Endothelial cell of umbilical vein (primary cell): Measurements from ENCODE around the gene RASL10B. TPM values are rescaled to one million over a fixed set of nuclear protein-coding genes. Genes with fewer than 3 reads are reported as not detected.

Source experiments
- BruUV-seq: library from RNA; stranded (reverse); fragments of 400-500 nt; replicated peaks from 2 replicates; lab custom pipeline; 2021; lab: Mats Ljungman, UMichigan
- CTCF ChIA-PET: fragments of 300-600, 350-600 bp; sonication (Branson Sonifier 250); formaldehyde crosslinking; loops from one replicate; lab custom pipeline; 2021; ENCODE audit warnings: antibody characterized with exemption, inconsistent platforms; lab: Charles Lee
- POLR2A ChIA-PET: fragments of 300-600, 350-600 bp; sonication (Branson Sonifier 250); formaldehyde crosslinking; loops from one replicate; lab custom pipeline; 2021; ENCODE audit warnings: antibody characterized with exemption, inconsistent platforms; lab: Charles Lee
- DNase-seq: peaks from one replicate; pipeline ENCODE4 v3.0.0-alpha.2; 2011; ENCODE audit warnings: low read depth, low spot score
- FAIRE-seq: peaks from 2 replicates; lab custom pipeline; 2011; peaks lifted over from hg19 to GRCh38; lab: Jason Lieb, UNC
- H2AFZ ChIP-seq: 2 replicates; pipeline ENCODE4 v1.6.0; 2012; ENCODE audit warnings: low read depth, low read length, control low read depth, inconsistent platforms
- H3K27ac ChIP-seq: 2 replicates; pipeline ENCODE4 v1.5.1; 2011; ENCODE audit warnings: low read depth, mild to moderate bottlenecking, control low read depth, low read length, moderate library complexity; ENCODE audit not compliant: insufficient read depth
- H3K27me3 ChIP-seq, 2 experiments: 2 replicates each; pipeline versions ENCODE4 v1.6.0 to v1.6.1; 2011; ENCODE audit warnings: low read length in 2 of 2, mixed read lengths in 1 of 2; ENCODE audit not compliant: control insufficient read depth in 2 of 2, insufficient read depth in 2 of 2
- H3K36me3 ChIP-seq, 2 experiments: 2 replicates in 1 of 2; 3 replicates in 1 of 2; pipeline ENCODE4 v1.5.1; 2011; ENCODE audit warnings: low read length in 2 of 2, mild to moderate bottlenecking in 1 of 2, moderate library complexity in 1 of 2; ENCODE audit not compliant: control insufficient read depth in 2 of 2, insufficient read depth in 2 of 2; ENCODE audit errors: extremely low read depth in 1 of 2
- H3K4me1 ChIP-seq: 3 replicates; pipeline ENCODE4 v1.5.1; 2011; ENCODE audit warnings: mild to moderate bottlenecking, low read length; ENCODE audit not compliant: control insufficient read depth, insufficient read depth; ENCODE audit errors: extremely low read depth
- H3K4me2 ChIP-seq: 2 replicates; pipeline ENCODE4 v1.6.1; 2011; ENCODE audit warnings: low read length, control low read depth, mixed read lengths; ENCODE audit not compliant: insufficient read depth
- H3K4me3 ChIP-seq, 3 experiments: fragments of 200-600 bp in 1 of 3; sonication (generic), shearing (Covaris generic) in 1 of 3; replicated peaks in 1 of 3; 2 replicates each; pipeline ENCODE4 v1.5.1; 2011 to 2016; ENCODE audit warnings: control low read depth in 3 of 3, low read length in 3 of 3, mild to moderate bottlenecking in 2 of 3, inconsistent platforms in 1 of 3, low read depth in 1 of 3, moderate library complexity in 1 of 3; ENCODE audit not compliant: insufficient read depth in 1 of 3
- H3K79me2 ChIP-seq: 2 replicates; pipeline ENCODE4 v1.6.0; 2012; ENCODE audit warnings: low read length, inconsistent platforms; ENCODE audit not compliant: control insufficient read depth, insufficient read depth
- H3K9ac ChIP-seq: replicated peaks from 2 replicates; pipeline ENCODE3; 2011; ENCODE audit warnings: low read length, control low read depth; ENCODE audit not compliant: insufficient read depth; ENCODE audit errors: extremely low read depth
- H3K9me1 ChIP-seq: replicated peaks from 3 replicates; pipeline ENCODE4 v1.6.0; 2011; ENCODE audit warnings: mild to moderate bottlenecking, low read length; ENCODE audit not compliant: control insufficient read depth, insufficient read depth; ENCODE audit errors: extremely low read depth
- H3K9me3 ChIP-seq: replicated peaks from 2 replicates; pipeline ENCODE4 v1.5.1; 2012; ENCODE audit warnings: low read length, inconsistent platforms; ENCODE audit not compliant: control insufficient read depth, insufficient read depth
- H4K20me1 ChIP-seq: replicated peaks from 2 replicates; pipeline ENCODE3; 2011; ENCODE audit warnings: mild to moderate bottlenecking, low read length; ENCODE audit not compliant: control insufficient read depth, insufficient read depth; ENCODE audit errors: extremely low read depth
- EZH2 ChIP-seq: IDR thresholded peaks from 2 replicates; pipeline ENCODE4 v1.6.1; 2012; ENCODE audit warnings: borderline replicate concordance, low read depth, mild to moderate bottlenecking, moderate library complexity, low read length, inconsistent platforms; ENCODE audit not compliant: severe bottlenecking
- FOS ChIP-seq: IDR thresholded peaks from 2 replicates; pipeline ENCODE4 v1.6.1; 2011; ENCODE audit warnings: mild to moderate bottlenecking, low read length, moderate library complexity, borderline replicate concordance; ENCODE audit not compliant: insufficient read depth
- GATA2 ChIP-seq: IDR thresholded peaks from 2 replicates; pipeline ENCODE4 v1.7.0; 2011; ENCODE audit warnings: low read depth, mild to moderate bottlenecking, moderate library complexity, mixed read lengths, low read length; ENCODE audit not compliant: insufficient read length, insufficient read depth
- JUN ChIP-seq: IDR thresholded peaks from 2 replicates; pipeline ENCODE4 v1.6.1; 2011; ENCODE audit warnings: borderline replicate concordance, low read depth; ENCODE audit not compliant: insufficient read length, insufficient read depth
- MYC ChIP-seq: IDR thresholded peaks from one replicate; pipeline ENCODE4 v1.6.1; 2011; ENCODE audit warnings: mild to moderate bottlenecking, low read depth, low read length
- POLR2A ChIP-seq: IDR thresholded peaks from 2 replicates; pipeline ENCODE4 v1.6.1; 2012; ENCODE audit warnings: low read depth, mild to moderate bottlenecking, control low read depth, low read length
- POLR2AphosphoS5 ChIP-seq: IDR thresholded peaks from 2 replicates; pipeline ENCODE4 v1.6.1; 2012; ENCODE audit warnings: low read depth, mild to moderate bottlenecking, control low read depth, low read length, moderate library complexity; ENCODE audit not compliant: insufficient read depth
- dilution Hi-C: fragments of 300-500 bp; cut with MboI; formaldehyde crosslinking; loops from one replicate; pipeline ENCODE4 v1.15.0; 2019; ENCODE audit warnings: low sequenced_read_pairs; ENCODE audit not compliant: extremely low pct_ligation_motif_present
- intact Hi-C: fragments of 100-400 bp; cut with micrococcal nuclease; formaldehyde crosslinking; loops from one replicate; pipeline ENCODE4 v1.10.0; 2022
- polyA plus RNA-seq, 4 experiments: library from polyadenylated mRNA; depleted of rRNA in 3 of 4; stranded (reverse) in 3 of 4; unstranded in 1 of 4; fragments of >200 nt; gene quantifications; 2 replicates each; pipeline versions ENCODE4 v1.2.1 to v1.2.3, GENCODE V29; 2011 to 2012; ENCODE audit warnings: missing spikeins in 1 of 4
- total RNA-seq: library from RNA; stranded (reverse); gene quantifications from 2 replicates; pipeline ENCODE4 v1.2.3, GENCODE V29; 2021
- TF ChIP-seq, protein P1 (sequence below), 2 donors: IDR thresholded peaks; 1 replicate in 1 of 2; 2 replicates in 1 of 2; pipeline ENCODE4 v1.5.1; 2011; ENCODE audit warnings: low read length in 2 of 2, mild to moderate bottlenecking in 2 of 2, moderate library complexity in 2 of 2, control low read depth in 1 of 2, inconsistent platforms in 1 of 2, low read depth in 1 of 2; ENCODE audit not compliant: insufficient read depth in 1 of 2; ENCODE audit errors: extremely low read depth in 1 of 2
- TF ChIP-seq, protein P2 (sequence below): IDR thresholded peaks from 2 replicates; pipeline ENCODE4 v1.6.1; 2011; ENCODE audit not compliant: insufficient read depth, insufficient read length

RASL10B gene
- total and polyA plus RNA-seq, 2 donors (not counting 3 experiments of a cell fraction or from before 2014, with no cell fraction given), result 0.19 to 0.71 TPM

DNA sequence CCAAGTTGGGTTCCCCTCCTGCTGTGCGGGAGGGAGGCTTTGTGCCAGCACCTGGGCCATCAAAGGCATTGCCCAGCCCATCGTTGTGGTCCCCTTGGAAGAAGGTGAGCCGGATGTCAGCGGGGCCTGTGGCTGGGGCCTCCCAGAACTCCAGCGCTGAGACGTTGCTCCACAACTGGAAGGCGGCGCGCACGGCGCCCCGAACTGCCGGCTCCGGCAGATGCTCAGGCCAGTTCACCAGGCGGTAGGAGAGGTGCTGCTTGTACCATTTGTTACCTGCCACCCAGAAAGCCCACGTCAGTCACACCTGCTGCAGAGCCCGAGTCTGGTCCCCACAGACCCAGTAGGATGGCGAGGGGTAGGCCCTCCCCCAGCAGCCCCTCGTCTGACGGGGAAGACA lies 41.7 kb downstream of the RASL10B start:
- H3K9ac ChIP-seq, result no peak overlapping the region
- H3K9me1 ChIP-seq, result no peaks in the 10 kb centered on the region
- BruUV-seq, result no TSS peak
- intact Hi-C loops (no loop called here), dilution Hi-C loops (no loop called here)
- H3K27ac ChIP-seq, result no peak overlapping the region
- H3K9me3 ChIP-seq, result no peaks in the 10 kb centered on the region
- TF ChIP-seq POLR2A (no peak), FOS (no peak), POLR2AphosphoS5 (no peak), EZH2 (no peak), JUN (no peak), GATA2 (no peak), MYC (no peak)
- TF ChIP-seq, protein P1, sequence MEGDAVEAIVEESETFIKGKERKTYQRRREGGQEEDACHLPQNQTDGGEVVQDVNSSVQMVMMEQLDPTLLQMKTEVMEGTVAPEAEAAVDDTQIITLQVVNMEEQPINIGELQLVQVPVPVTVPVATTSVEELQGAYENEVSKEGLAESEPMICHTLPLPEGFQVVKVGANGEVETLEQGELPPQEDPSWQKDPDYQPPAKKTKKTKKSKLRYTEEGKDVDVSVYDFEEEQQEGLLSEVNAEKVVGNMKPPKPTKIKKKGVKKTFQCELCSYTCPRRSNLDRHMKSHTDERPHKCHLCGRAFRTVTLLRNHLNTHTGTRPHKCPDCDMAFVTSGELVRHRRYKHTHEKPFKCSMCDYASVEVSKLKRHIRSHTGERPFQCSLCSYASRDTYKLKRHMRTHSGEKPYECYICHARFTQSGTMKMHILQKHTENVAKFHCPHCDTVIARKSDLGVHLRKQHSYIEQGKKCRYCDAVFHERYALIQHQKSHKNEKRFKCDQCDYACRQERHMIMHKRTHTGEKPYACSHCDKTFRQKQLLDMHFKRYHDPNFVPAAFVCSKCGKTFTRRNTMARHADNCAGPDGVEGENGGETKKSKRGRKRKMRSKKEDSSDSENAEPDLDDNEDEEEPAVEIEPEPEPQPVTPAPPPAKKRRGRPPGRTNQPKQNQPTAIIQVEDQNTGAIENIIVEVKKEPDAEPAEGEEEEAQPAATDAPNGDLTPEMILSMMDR (IDR thresholded peaks at IDR 0.05; ENCODE audit: extremely low read depth in 1 of 2, insufficient read depth in 1 of 2, low read depth in 1 of 2, low read length in 2 of 2), result no peak
- TF ChIP-seq, protein P2, sequence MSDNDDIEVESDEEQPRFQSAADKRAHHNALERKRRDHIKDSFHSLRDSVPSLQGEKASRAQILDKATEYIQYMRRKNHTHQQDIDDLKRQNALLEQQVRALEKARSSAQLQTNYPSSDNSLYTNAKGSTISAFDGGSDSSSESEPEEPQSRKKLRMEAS, result no peak
- H3K4me2 ChIP-seq, result no peak overlapping the region
- H3K36me3 ChIP-seq, result no peaks in the 10 kb centered on the region
- no peaks in the 10 kb centered on the region for H4K20me1 ChIP-seq
- H3K4me3 ChIP-seq, result no peak overlapping the region
- H3K27me3 ChIP-seq, result peaks cover 2 to 6% of the 10 kb centered on the region in 2 experiments
- DNase-seq, result no peak
- H3K4me1 ChIP-seq, result peaks cover 5% of the 10 kb centered on the region
- FAIRE-seq, result no peak
- no peaks in the 10 kb centered on the region for H3K79me2 ChIP-seq
- ChIA-PET POLR2A (no interaction called here), CTCF (interaction anchor here (5.3 kb wide), 1 partner anchor 9 kb away, joined by 34 read pairs; no protein-coding TSS in a partner anchor)
- H2AFZ ChIP-seq, result no peak overlapping the region
